Heart left ventricle (tissue), 13 donors: ENCODE data around the gene SEMA3F.

Experiments
- POLR2A ChIP-seq, 2 donors: fragments of 450-650 bp; IDR thresholded peaks; one replicate each; pipeline ENCODE4 v1.6.1; 2017; ENCODE audit warnings: antibody characterized with exemption in 2 of 2, mild to moderate bottlenecking in 2 of 2, moderate library complexity in 2 of 2
- TF ChIP-seq, protein P1 (sequence below), 12 donors: fragments of 200-600 bp; sonication (generic) in 4 of 12; IDR thresholded peaks; one replicate each; pipeline versions ENCODE4 v1.5.0 to v1.8.0; 2018 to 2022; ENCODE audit warnings: antibody characterized with exemption in 12 of 12, mild to moderate bottlenecking in 5 of 12
- donor health status: ischemic (EF 13 %, LVEDD 7.1; RV severe dilation, severe dysfunction).
- donor health status: DM: no; HTN: yes; CAD: no.
- donor health status: DM: no; HTN: no; CAD: no.
- donor health status: ischemic (EF 25% LVEDD 6.9; RV normal size, moderate dysfunction).
- donor health status: ischemic (EF 25% LVEDD 5.7; RV mildly dilated, moderate dysfunction).
- donor health status: ischemic (EF 35%, LVEDD 5.7; RV mildly dilated, moderate dysfunction).
- donor health status: nonischemic (EF 11% LVEDD 7.7; RV severe dilation, severe dysfunction).
- donor health status: DM: yes; HTN: yes; CAD: no.
- donor health status: PGD.
- donor health status: ischemic (EF 29% LVEDD 5.4; RV normal size, mild dysfunction).
- donor health status: nonischemic (EF 23%, LVEDD 6.1; RV moderate dilation, normal function).

DNA sequence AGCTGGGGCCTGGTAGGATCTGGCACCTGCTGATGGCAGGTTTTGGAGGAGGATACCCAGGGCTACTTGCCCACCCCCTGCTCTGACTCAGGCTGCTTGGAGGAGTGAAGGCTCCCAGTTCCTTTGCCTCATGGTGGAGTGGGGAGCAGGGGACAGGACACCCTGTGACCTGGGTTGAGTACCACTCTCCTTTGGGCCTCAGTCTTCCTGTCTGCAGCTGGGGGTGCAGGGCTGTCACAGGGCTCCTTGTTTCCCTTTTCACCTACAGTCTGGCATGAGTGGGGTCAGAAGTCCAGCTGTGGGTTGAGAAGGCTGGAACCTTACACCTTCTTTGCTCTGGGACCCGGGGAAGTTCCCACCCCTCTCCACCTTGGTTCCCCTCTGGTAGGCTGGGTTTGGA, 14.7 kb downstream of the SEMA3F start:
- TF ChIP-seq, protein P1, sequence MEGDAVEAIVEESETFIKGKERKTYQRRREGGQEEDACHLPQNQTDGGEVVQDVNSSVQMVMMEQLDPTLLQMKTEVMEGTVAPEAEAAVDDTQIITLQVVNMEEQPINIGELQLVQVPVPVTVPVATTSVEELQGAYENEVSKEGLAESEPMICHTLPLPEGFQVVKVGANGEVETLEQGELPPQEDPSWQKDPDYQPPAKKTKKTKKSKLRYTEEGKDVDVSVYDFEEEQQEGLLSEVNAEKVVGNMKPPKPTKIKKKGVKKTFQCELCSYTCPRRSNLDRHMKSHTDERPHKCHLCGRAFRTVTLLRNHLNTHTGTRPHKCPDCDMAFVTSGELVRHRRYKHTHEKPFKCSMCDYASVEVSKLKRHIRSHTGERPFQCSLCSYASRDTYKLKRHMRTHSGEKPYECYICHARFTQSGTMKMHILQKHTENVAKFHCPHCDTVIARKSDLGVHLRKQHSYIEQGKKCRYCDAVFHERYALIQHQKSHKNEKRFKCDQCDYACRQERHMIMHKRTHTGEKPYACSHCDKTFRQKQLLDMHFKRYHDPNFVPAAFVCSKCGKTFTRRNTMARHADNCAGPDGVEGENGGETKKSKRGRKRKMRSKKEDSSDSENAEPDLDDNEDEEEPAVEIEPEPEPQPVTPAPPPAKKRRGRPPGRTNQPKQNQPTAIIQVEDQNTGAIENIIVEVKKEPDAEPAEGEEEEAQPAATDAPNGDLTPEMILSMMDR (IDR thresholded peaks at IDR 0.05) = no peak
- TF ChIP-seq POLR2A (IDR thresholded peaks at IDR 0.05) = no peak
